Mesenchymal stem cell (in vitro differentiated cells and primary cell): ENCODE measurements around the gene ATXN3.
"Not testable (repeated sequence)": the region's sequence is repeated elsewhere in the genome, so short reads cannot be mapped to it uniquely, and the experiment has no call there.

Source experiments
- DNase-seq: peaks from one replicate; pipeline ENCODE4 v3.0.0-alpha.2; 2013
- H2AFZ ChIP-seq: one replicate; pipeline ENCODE4 v1.6.1; 2013; ENCODE audit warnings: low read depth, mild to moderate bottlenecking, control low read depth, inconsistent platforms, low read length, moderate library complexity
- H2AK5ac ChIP-seq: 2 replicates; pipeline ENCODE4 v1.6.1; 2013; ENCODE audit warnings: low read length, moderate library complexity, mild to moderate bottlenecking, inconsistent platforms; ENCODE audit not compliant: severe bottlenecking
- H2BK120ac ChIP-seq: one replicate; pipeline ENCODE4 v1.6.1; 2013; ENCODE audit warnings: low read depth, mild to moderate bottlenecking, inconsistent platforms, low read length, moderate library complexity
- H2BK12ac ChIP-seq, 2 experiments: one replicate each; pipeline ENCODE4 v1.6.1; 2013; ENCODE audit warnings: inconsistent platforms in 2 of 2, low read length in 2 of 2, mild to moderate bottlenecking in 2 of 2, moderate library complexity in 2 of 2, control low read depth in 1 of 2
- H2BK15ac ChIP-seq: one replicate; pipeline ENCODE4 v1.6.1; 2013; ENCODE audit warnings: mild to moderate bottlenecking, low read depth, inconsistent platforms; ENCODE audit not compliant: poor library complexity, severe bottlenecking
- H2BK5ac ChIP-seq: 2 replicates; pipeline ENCODE4 v1.6.1; 2013; ENCODE audit warnings: low read depth, mild to moderate bottlenecking, low read length, control low read depth, inconsistent platforms; ENCODE audit not compliant: poor library complexity, severe bottlenecking
- H3K14ac ChIP-seq, 2 experiments: one replicate each; pipeline ENCODE4 v1.6.1; 2013; ENCODE audit warnings: inconsistent platforms in 2 of 2, low read length in 2 of 2, control low read depth in 1 of 2, mild to moderate bottlenecking in 1 of 2, moderate library complexity in 1 of 2
- H3K18ac ChIP-seq, 2 experiments: one replicate each; pipeline ENCODE4 v1.6.1; 2013; ENCODE audit warnings: inconsistent platforms in 2 of 2, low read length in 2 of 2, control low read depth in 1 of 2, low read depth in 1 of 2, mild to moderate bottlenecking in 1 of 2
- H3K23ac ChIP-seq, 2 experiments: one replicate each; pipeline ENCODE4 v1.6.1; 2013; ENCODE audit warnings: inconsistent platforms in 2 of 2, low read length in 2 of 2, mild to moderate bottlenecking in 2 of 2, moderate library complexity in 2 of 2, control low read depth in 1 of 2
- H3K27ac ChIP-seq: 2 replicates; pipeline ENCODE4 v1.5.1; 2013; ENCODE audit warnings: mild to moderate bottlenecking, moderate library complexity, low read length, control low read depth, inconsistent platforms; ENCODE audit not compliant: poor library complexity, severe bottlenecking
- H3K27me3 ChIP-seq, 2 experiments: 2 replicates each; pipeline versions ENCODE4 v1.6.1 to v1.7.0; 2013; ENCODE audit warnings: low read length in 2 of 2, mild to moderate bottlenecking in 2 of 2, moderate library complexity in 2 of 2, control low read depth in 1 of 2, inconsistent platforms in 1 of 2; ENCODE audit not compliant: control insufficient read depth in 1 of 2, insufficient read depth in 1 of 2
- H3K36me3 ChIP-seq, 2 experiments: 2 replicates each; pipeline versions ENCODE4 v1.6.1 to v1.7.0; 2013; ENCODE audit warnings: low read length in 2 of 2, control low read depth in 1 of 2, inconsistent platforms in 1 of 2, low read depth in 1 of 2, mild to moderate bottlenecking in 1 of 2; ENCODE audit not compliant: insufficient read depth in 2 of 2, control insufficient read depth in 1 of 2
- H3K4ac ChIP-seq, 2 experiments: one replicate each; pipeline ENCODE4 v1.6.1; 2013; ENCODE audit warnings: inconsistent platforms in 2 of 2, low read length in 2 of 2, mild to moderate bottlenecking in 2 of 2, moderate library complexity in 2 of 2, control low read depth in 1 of 2, low read depth in 1 of 2
- H3K4me1 ChIP-seq: 2 replicates; pipeline ENCODE4 v1.6.1; 2013; ENCODE audit warnings: low read depth, low read length, control low read depth; ENCODE audit not compliant: control insufficient read depth, insufficient read depth
- H3K4me2 ChIP-seq: 2 replicates; pipeline ENCODE4 v1.6.1; 2013; ENCODE audit warnings: low read length, mild to moderate bottlenecking, inconsistent platforms; ENCODE audit not compliant: poor library complexity, severe bottlenecking
- H3K4me3 ChIP-seq, 2 experiments: 2 replicates each; pipeline versions ENCODE4 v1.5.1 to v1.7.0; 2013; ENCODE audit warnings: low read length in 2 of 2, mild to moderate bottlenecking in 2 of 2, control low read depth in 1 of 2, low read depth in 1 of 2; ENCODE audit not compliant: insufficient read depth in 1 of 2
- H3K79me1 ChIP-seq: replicated peaks from 2 replicates; pipeline ENCODE4 v1.6.1; 2013; ENCODE audit warnings: mild to moderate bottlenecking, control low read depth, low read length, inconsistent platforms; ENCODE audit not compliant: poor library complexity, severe bottlenecking
- H3K9ac ChIP-seq: 2 replicates; pipeline ENCODE4 v1.7.0; 2013; ENCODE audit warnings: mild to moderate bottlenecking, low read length, moderate library complexity
- H3K9me3 ChIP-seq: 2 replicates; pipeline ENCODE4 v1.7.0; 2013; ENCODE audit warnings: mild to moderate bottlenecking, low read length; ENCODE audit not compliant: control insufficient read depth
- H4K8ac ChIP-seq: one replicate; pipeline ENCODE4 v1.6.1; 2013; ENCODE audit warnings: inconsistent platforms, mild to moderate bottlenecking, low read length, moderate library complexity
- H4K91ac ChIP-seq: one replicate; pipeline ENCODE4 v1.6.1; 2013; ENCODE audit warnings: mild to moderate bottlenecking, low read length, inconsistent platforms
- WGBS: methylation state at CpG from one replicate; pipeline ENCODE4 v1.1.7; 2013; ENCODE audit warnings: mixed read lengths; 5-methylcytosine and 5-hydroxymethylcytosine counted together

The ATXN3 gene

GRCh38 chr14:92045904-92046303, 60.5 kb downstream of the ATXN3 start:
- not testable (repeated sequence) for H3K27me3 ChIP-seq, DNase-seq, H3K23ac ChIP-seq, H3K4me3 ChIP-seq, H2BK120ac ChIP-seq, H2BK12ac ChIP-seq, H3K4me1 ChIP-seq, H3K4ac ChIP-seq, H3K27ac ChIP-seq, H3K14ac ChIP-seq, H4K91ac ChIP-seq, H3K9ac ChIP-seq, H3K18ac ChIP-seq, H4K8ac ChIP-seq, H2BK5ac ChIP-seq, H3K4me2 ChIP-seq, H2AK5ac ChIP-seq, H2BK15ac ChIP-seq, H2AFZ ChIP-seq
- H3K9me3 ChIP-seq = peaks cover 11% of the 10 kb centered on the region
- peaks cover 45% of the 10 kb centered on the region for H3K79me1 ChIP-seq
- H3K36me3 ChIP-seq = peaks cover 0 to 52% of the 10 kb centered on the region in 2 experiments
- 93% methylated on average over 7 of the region's 7 CpGs for WGBS

DNA sequence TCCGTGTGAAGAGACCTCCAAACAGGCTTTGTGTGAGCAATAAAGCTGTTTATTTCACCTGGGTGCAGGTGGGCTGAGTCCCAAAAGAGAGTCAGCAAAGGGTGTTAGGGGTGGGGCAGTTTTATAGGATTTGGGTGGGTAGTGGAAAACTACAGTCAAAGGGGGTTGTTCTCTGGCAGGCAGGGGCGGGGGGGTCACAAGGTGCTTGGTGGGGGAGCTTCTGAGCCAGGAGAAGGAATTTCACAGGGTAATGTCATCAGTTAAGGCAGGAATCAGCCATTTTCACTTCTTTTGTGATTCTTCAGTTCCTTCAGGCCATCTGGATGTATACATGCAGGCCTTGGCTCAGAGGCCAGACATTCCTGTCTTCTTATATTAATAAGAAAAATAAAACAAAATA, 64.6 kb downstream of the ATXN3 start:
- not testable (repeated sequence) for H2BK12ac ChIP-seq, H3K4me2 ChIP-seq, H3K27ac ChIP-seq, H4K91ac ChIP-seq, H3K4ac ChIP-seq, H3K4me3 ChIP-seq, H3K4me1 ChIP-seq, H3K9ac ChIP-seq, H2BK15ac ChIP-seq, DNase-seq, H4K8ac ChIP-seq, H3K23ac ChIP-seq, H3K9me3 ChIP-seq, H3K27me3 ChIP-seq, H2AK5ac ChIP-seq, H2BK120ac ChIP-seq, H3K14ac ChIP-seq, H2AFZ ChIP-seq, H3K18ac ChIP-seq, H2BK5ac ChIP-seq
- H3K36me3 ChIP-seq = peaks cover 0 to 28% of the 10 kb centered on the region in 2 experiments
- WGBS = 90% methylated on average over 2 of the region's 2 CpGs
- peaks cover 30% of the 10 kb centered on the region for H3K79me1 ChIP-seq

- no peaks in the 10 kb centered on the region for H3K27me3 ChIP-seq
- H2BK120ac ChIP-seq = no peak overlapping the region
- H2BK15ac ChIP-seq = no peak overlapping the region
- peak overlapping the region; percentile 51 for H4K8ac ChIP-seq
- peak overlapping the region in 1 of 2 experiments; percentile 54 for H3K4ac ChIP-seq
- no peak overlapping the region for H3K23ac ChIP-seq
- no peak overlapping the region for H3K18ac ChIP-seq
- H2AFZ ChIP-seq = no peak overlapping the region
- H3K9me3 ChIP-seq = peaks cover 4% of the 10 kb centered on the region
- WGBS = 96% methylated on average over 9 of the region's 10 CpGs
- peaks cover 9% of the 10 kb centered on the region for H3K4me1 ChIP-seq
- peak overlapping the region; percentile 100 for H3K9ac ChIP-seq
- peak overlapping the region; percentile 87 for H3K4me2 ChIP-seq
- H3K4me3 ChIP-seq = peak overlapping the region in 1 of 2 experiments; percentile 96
- DNase-seq = no peak
- no peak overlapping the region for H2BK12ac ChIP-seq
- H3K27ac ChIP-seq = no peak overlapping the region
- no peak overlapping the region for H4K91ac ChIP-seq
- H3K79me1 ChIP-seq = peaks cover 31% of the 10 kb centered on the region
- peaks cover 0 to 26% of the 10 kb centered on the region in 2 experiments for H3K36me3 ChIP-seq
- H2AK5ac ChIP-seq = peak overlapping the region; percentile 87
- no peak overlapping the region for H3K14ac ChIP-seq
- no peak overlapping the region for H2BK5ac ChIP-seq
These were observed 65.2 kb downstream of the ATXN3 start for GRCh38 chr14:92041203-92041602.

GRCh38 chr14:92040431-92041051, 65.8 kb downstream of the ATXN3 start:
- DNase-seq = peak; percentile 46
- Histone ChIP-seq H3K23ac (no peak overlapping the region), H3K4me1 (peaks cover 9% of the 10 kb centered on the region), H3K27me3 (no peaks in the 10 kb centered on the region), H4K91ac (no peak overlapping the region), H4K8ac (peak overlapping the region; percentile 39), H3K18ac (peak overlapping the region; percentile 64 to 67), H3K79me1 (peaks cover 26% of the 10 kb centered on the region), H3K4me2 (peak overlapping the region; percentile 87), H3K9ac (peak overlapping the region; percentile 100), H2BK12ac (no peak overlapping the region), H2BK5ac (no peak overlapping the region), H3K27ac (peak overlapping the region; percentile 97), H3K14ac (no peak overlapping the region), H3K4ac (peak overlapping the region; percentile 20 to 32), H2AK5ac (no peak overlapping the region), H3K4me3 (peak overlapping the region; percentile 75 to 96), H3K36me3 (peaks cover 0 to 23% of the 10 kb centered on the region in 2 experiments), H2AFZ (peak overlapping the region; percentile 72), H3K9me3 (no peaks in the 10 kb centered on the region), H2BK15ac (no peak overlapping the region), H2BK120ac (no peak overlapping the region)
- WGBS = 9% methylated on average over 12 of the region's 13 CpGs
